Measurements from ENCODE around the gene ZBTB20. TPM values are rescaled to one million over a fixed set of nuclear protein-coding genes. Genes with fewer than 3 reads are reported as not detected.

The ZBTB20 gene
- total and polyA plus RNA-seq, 5 donors from 2014 or later: 10.1 to 58.2 (median 13.2) TPM

DNA sequence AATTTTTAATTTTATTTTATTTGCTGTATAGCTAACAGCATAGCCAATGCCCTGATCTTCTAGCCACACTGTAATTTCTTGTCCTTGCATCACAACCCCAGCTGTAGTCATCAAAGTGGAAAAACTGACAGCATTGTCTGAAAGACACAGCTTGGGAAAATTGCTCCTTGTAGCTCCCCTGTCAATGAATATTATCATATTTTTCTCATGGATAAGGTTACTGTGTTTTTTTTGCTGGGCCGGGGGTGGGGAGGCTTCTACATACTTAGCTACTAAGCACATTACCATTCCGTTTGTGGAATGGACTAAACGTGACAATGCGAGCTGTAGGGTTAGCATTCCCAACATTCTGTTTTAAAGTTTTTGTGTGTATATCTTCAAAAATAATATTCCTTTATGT lies 472.0 kb downstream of the ZBTB20 start:
- DNase-seq (no peak), ATAC-seq (ENCODE audit: low read depth in 2 of 2) (no peak)
- H3K27ac Mint-ChIP-seq: no peak overlapping the region
- no peak overlapping the region for H3K27ac ChIP-seq (ENCODE audit: insufficient read depth, low read length, poor library complexity, severe bottlenecking)
- H3K4me3 ChIP-seq (ENCODE audit: low read depth, low read length): no peak overlapping the region
- peaks cover 4% of the 10 kb centered on the region for H3K36me3 Mint-ChIP-seq
- H3K27me3 ChIP-seq (ENCODE audit: control insufficient read depth, insufficient read depth, low read length): no peaks in the 10 kb centered on the region
- H3K36me3 ChIP-seq (ENCODE audit: control insufficient read depth, insufficient read depth, low read length): no peaks in the 10 kb centered on the region
- H3K4me1 ChIP-seq (ENCODE audit: control insufficient read depth, insufficient read depth, low read length, poor library complexity, severe bottlenecking): no peaks in the 10 kb centered on the region
- peaks cover 0 to 5% (median 3%) of the 10 kb centered on the region in 7 donors for H3K9me3 Mint-ChIP-seq
- H3K27me3 Mint-ChIP-seq: no peaks in the 10 kb centered on the region
- peaks cover 0 to 3% (median 0%) of the 10 kb centered on the region in 4 donors for H3K4me1 Mint-ChIP-seq
- no peak overlapping the region for H3K4me3 Mint-ChIP-seq
- H3K9me3 ChIP-seq (ENCODE audit: control insufficient read depth in 2 of 2, low read length in 2 of 2): no peaks in the 10 kb centered on the region

DNA sequence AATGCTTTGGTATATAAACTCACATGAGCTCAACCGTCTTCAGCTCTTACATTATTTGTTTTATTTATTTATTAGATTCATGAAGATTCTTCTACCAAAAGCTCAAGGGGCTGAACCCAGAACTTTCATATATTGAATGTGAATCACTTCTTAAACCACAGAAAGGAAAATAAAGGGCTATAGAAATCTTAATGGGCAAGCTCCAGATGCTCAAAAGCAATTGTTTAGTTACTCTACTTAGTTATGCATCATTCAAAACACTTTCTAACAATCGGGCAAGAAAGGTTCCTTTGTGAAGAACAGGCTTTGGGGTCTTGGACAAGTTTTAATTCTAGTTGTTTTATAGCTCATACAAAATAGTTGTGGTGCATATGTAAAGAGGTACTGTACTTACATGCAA lies 473.1 kb downstream of the ZBTB20 start:
- Histone ChIP-seq H3K4me1 (ENCODE audit: control insufficient read depth, insufficient read depth, low read length, poor library complexity, severe bottlenecking) (no peaks in the 10 kb centered on the region), H3K9me3 (ENCODE audit: control insufficient read depth in 2 of 2, low read length in 2 of 2) (no peaks in the 10 kb centered on the region), H3K36me3 (ENCODE audit: control insufficient read depth, insufficient read depth, low read length) (no peaks in the 10 kb centered on the region), H3K4me3 (ENCODE audit: low read depth, low read length) (no peak overlapping the region), H3K27ac (ENCODE audit: insufficient read depth, low read length, poor library complexity, severe bottlenecking) (no peak overlapping the region), H3K27me3 (ENCODE audit: control insufficient read depth, insufficient read depth, low read length) (no peaks in the 10 kb centered on the region)
- Mint-ChIP-seq H3K27me3 (no peaks in the 10 kb centered on the region), H3K9me3 (peaks cover 0 to 1% (median 0%) of the 10 kb centered on the region in 7 donors), H3K4me3 (no peak overlapping the region), H3K4me1 (peaks cover 0 to 3% (median 0%) of the 10 kb centered on the region in 4 donors), H3K36me3 (peaks cover 4% of the 10 kb centered on the region), H3K27ac (no peak overlapping the region)
- DNase-seq: no peak
- ATAC-seq (ENCODE audit: low read depth in 2 of 2): no peak

DNA sequence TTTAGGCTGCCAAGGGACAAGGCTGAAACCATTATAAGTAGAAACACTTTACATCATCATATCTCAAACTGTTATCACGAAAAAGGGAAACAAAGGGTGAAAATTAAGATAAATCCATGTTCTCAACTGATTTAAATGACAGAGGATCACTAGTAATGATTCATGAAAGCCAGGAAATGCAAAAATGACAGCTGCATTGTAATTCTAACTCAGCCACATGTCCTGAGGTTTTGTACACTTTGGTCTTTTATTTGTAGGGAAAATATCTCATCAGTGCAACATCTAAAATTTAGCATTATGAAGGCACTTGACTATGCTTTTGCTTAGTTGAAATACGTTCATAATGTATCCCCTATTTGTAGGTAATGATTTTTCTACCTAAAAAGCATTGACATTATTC lies 473.6 kb downstream of the ZBTB20 start:
- no peak overlapping the region for H3K4me3 ChIP-seq (ENCODE audit: low read depth, low read length)
- no peaks in the 10 kb centered on the region for H3K27me3 Mint-ChIP-seq

DNA sequence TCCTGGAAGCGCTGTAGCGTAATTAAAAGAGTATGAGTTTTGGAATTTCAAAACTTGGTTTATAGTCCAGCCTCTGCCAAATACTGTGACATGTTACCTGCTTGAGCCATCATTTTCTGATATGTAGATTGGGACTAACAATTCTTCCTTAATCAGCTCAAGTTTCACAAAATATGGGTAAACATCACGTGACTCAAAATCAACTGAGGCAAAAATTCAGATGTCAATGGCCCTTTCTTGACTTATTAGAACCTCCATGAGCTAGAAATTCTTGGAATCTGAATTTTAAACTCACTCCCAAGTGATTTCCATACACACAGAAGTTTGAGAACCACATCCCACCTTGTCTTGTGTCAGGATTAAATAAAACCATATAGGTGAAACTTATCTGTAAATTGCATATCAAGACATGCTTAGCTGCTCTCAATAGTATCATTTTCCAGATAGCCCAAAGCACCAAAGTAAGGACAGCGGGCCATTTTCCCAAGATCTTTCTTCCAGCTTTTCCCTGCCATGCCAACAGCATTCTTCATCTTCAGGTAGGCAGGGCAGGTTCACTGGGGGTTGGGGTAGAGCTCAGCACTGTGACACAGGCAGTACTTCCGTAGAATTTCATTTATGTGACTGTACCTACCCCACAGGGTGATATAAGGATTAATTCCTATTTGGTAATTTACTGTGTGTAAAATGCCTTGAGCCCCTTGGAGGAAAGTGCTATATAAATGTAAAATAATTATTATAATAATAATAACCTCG lies 474.2 kb downstream of the ZBTB20 start:
- H3K4me3 ChIP-seq (ENCODE audit: low read depth, low read length): no peak overlapping the region
- no peaks in the 10 kb centered on the region for H3K36me3 ChIP-seq (ENCODE audit: control insufficient read depth, insufficient read depth, low read length)
- H3K9me3 ChIP-seq (ENCODE audit: control insufficient read depth in 2 of 2, low read length in 2 of 2): no peaks in the 10 kb centered on the region
- DNase-seq (no peak), ATAC-seq (ENCODE audit: low read depth in 2 of 2) (no peak)
- H3K36me3 Mint-ChIP-seq: peaks cover 4% of the 10 kb centered on the region
- no peak overlapping the region for H3K27ac Mint-ChIP-seq
- H3K27ac ChIP-seq (ENCODE audit: insufficient read depth, low read length, poor library complexity, severe bottlenecking): no peak overlapping the region
- no peaks in the 10 kb centered on the region for H3K9me3 Mint-ChIP-seq
- no peak overlapping the region for H3K4me3 Mint-ChIP-seq
- H3K4me1 Mint-ChIP-seq: peaks cover 0 to 3% (median 0%) of the 10 kb centered on the region in 4 donors
- H3K27me3 ChIP-seq (ENCODE audit: control insufficient read depth, insufficient read depth, low read length): no peaks in the 10 kb centered on the region
- H3K27me3 Mint-ChIP-seq: no peaks in the 10 kb centered on the region
- H3K4me1 ChIP-seq (ENCODE audit: control insufficient read depth, insufficient read depth, low read length, poor library complexity, severe bottlenecking): no peaks in the 10 kb centered on the region

More for the DNA sequence above, 473.6 kb downstream of the ZBTB20 start:
- H3K4me1 ChIP-seq (ENCODE audit: control insufficient read depth, insufficient read depth, low read length, poor library complexity, severe bottlenecking): no peaks in the 10 kb centered on the region
- DNase-seq (no peak), ATAC-seq (ENCODE audit: low read depth in 2 of 2) (no peak)
- no peaks in the 10 kb centered on the region for H3K36me3 ChIP-seq (ENCODE audit: control insufficient read depth, insufficient read depth, low read length)
- H3K27ac ChIP-seq (ENCODE audit: insufficient read depth, low read length, poor library complexity, severe bottlenecking): no peak overlapping the region
- Mint-ChIP-seq H3K4me1 (peaks cover 0 to 3% (median 0%) of the 10 kb centered on the region in 4 donors), H3K27ac (no peak overlapping the region), H3K36me3 (peaks cover 4% of the 10 kb centered on the region), H3K9me3 (no peaks in the 10 kb centered on the region), H3K4me3 (no peak overlapping the region)
- no peaks in the 10 kb centered on the region for H3K9me3 ChIP-seq (ENCODE audit: control insufficient read depth in 2 of 2, low read length in 2 of 2)
- no peaks in the 10 kb centered on the region for H3K27me3 ChIP-seq (ENCODE audit: control insufficient read depth, insufficient read depth, low read length)

DNA sequence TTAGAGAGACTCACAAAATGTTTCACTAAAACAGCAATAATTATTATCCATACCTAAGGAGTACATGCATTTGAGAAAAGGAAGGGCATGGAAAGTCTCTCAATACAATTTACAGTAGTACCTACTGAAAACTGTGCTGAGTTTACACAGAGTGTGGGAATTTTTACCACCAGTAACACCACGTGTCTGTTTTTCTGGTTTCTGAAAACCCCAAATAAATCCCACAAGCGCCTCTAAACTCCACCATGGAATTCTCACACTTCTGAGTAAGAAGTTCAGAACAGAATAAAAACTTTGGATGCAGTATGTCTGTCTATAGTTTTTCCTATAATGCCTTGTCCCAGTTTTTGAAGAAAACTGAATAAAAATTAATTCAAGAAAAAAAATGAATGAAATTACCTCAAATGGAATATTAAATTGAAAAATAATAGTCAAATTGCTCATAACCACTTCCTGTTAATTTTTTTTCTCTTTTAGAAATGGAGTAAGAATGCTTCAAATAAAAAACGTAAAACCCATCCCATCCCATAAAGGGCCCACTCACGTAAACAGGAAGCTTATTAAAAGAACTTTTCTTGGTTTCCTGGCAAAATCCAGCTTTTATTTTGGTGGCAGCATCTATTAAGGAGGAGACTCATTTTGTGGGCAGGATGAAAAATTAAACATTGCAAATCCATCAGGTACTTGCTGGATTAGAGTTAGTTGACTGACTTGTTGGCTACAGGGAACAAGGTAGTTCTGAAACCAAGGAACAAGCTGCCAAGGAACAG lies 475.2 kb downstream of the ZBTB20 start:
- Mint-ChIP-seq H3K27me3 (no peaks in the 10 kb centered on the region), H3K4me1 (peaks cover 0 to 3% (median 0%) of the 10 kb centered on the region in 4 donors), H3K27ac (peak overlapping the region in 1 of 3 donors; percentile 32), H3K9me3 (no peaks in the 10 kb centered on the region), H3K36me3 (peaks cover 4% of the 10 kb centered on the region), H3K4me3 (no peak overlapping the region)
- ATAC-seq (ENCODE audit: low read depth in 2 of 2): no peak
- H3K27ac ChIP-seq (ENCODE audit: insufficient read depth, low read length, poor library complexity, severe bottlenecking): no peak overlapping the region
- H3K9me3 ChIP-seq (ENCODE audit: control insufficient read depth in 2 of 2, low read length in 2 of 2): no peaks in the 10 kb centered on the region
- H3K4me1 ChIP-seq (ENCODE audit: control insufficient read depth, insufficient read depth, low read length, poor library complexity, severe bottlenecking): no peaks in the 10 kb centered on the region
- no peaks in the 10 kb centered on the region for H3K27me3 ChIP-seq (ENCODE audit: control insufficient read depth, insufficient read depth, low read length)
- H3K36me3 ChIP-seq (ENCODE audit: control insufficient read depth, insufficient read depth, low read length): no peaks in the 10 kb centered on the region
- DNase-seq: no peak
- H3K4me3 ChIP-seq (ENCODE audit: low read depth, low read length): no peak overlapping the region

DNA sequence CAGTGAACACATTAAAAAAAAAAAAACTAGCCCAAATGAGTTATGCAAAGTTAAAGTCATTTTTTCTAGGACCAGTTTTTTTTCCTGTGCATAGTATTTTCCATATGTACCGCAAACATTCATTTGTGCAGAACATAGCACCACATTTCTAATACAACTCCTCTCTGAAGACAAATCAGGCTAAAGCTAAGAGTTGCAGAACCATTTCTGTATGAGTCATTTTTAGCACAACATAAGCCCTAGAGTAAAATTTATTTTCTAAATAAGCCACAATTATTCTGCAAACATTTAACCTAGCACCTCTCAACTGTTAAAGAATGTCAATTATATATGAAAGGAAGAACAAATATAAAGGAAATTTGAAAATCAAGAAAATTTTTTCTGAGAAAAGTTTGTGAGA lies 477.5 kb downstream of the ZBTB20 start:
- Mint-ChIP-seq H3K9me3 (peaks cover 0 to 7% (median under 1%) of the 10 kb centered on the region in 7 donors), H3K27me3 (no peaks in the 10 kb centered on the region), H3K27ac (no peak overlapping the region), H3K4me3 (no peak overlapping the region), H3K36me3 (peaks cover 9% of the 10 kb centered on the region), H3K4me1 (peaks cover 0 to 3% (median 0%) of the 10 kb centered on the region in 4 donors)
- DNase-seq (no peak), ATAC-seq (ENCODE audit: low read depth in 2 of 2) (no peak)
- no peak overlapping the region for H3K4me3 ChIP-seq (ENCODE audit: low read depth, low read length)
- no peaks in the 10 kb centered on the region for H3K4me1 ChIP-seq (ENCODE audit: control insufficient read depth, insufficient read depth, low read length, poor library complexity, severe bottlenecking)
- no peaks in the 10 kb centered on the region for H3K27me3 ChIP-seq (ENCODE audit: control insufficient read depth, insufficient read depth, low read length)
- H3K9me3 ChIP-seq (ENCODE audit: control insufficient read depth in 2 of 2, low read length in 2 of 2): no peaks in the 10 kb centered on the region
- H3K36me3 ChIP-seq (ENCODE audit: control insufficient read depth, insufficient read depth, low read length): peaks cover 3% of the 10 kb centered on the region
- H3K27ac ChIP-seq (ENCODE audit: insufficient read depth, low read length, poor library complexity, severe bottlenecking): no peak overlapping the region

DNA sequence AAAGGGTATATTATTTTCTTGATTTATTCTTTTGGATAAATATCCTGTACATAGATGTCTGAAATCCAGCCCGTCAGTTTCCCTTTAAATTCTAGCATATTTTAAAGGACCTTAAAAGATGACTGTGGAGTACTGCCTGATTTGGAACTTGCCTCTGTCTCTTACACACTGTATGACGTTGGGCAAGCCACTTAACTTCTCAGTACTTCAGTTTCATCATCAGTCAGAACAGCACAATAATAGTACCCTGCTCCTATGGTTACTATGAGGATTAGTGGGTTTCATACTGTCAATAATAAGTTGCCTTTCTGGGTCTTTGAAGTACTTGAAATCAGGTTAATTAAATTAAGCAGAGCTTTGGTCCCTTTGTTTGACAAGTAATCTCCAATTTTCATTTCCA lies 479.0 kb downstream of the ZBTB20 start:
- H3K27ac Mint-ChIP-seq: no peak overlapping the region
- H3K27me3 Mint-ChIP-seq: no peaks in the 10 kb centered on the region
- H3K4me1 ChIP-seq (ENCODE audit: control insufficient read depth, insufficient read depth, low read length, poor library complexity, severe bottlenecking): no peaks in the 10 kb centered on the region
- DNase-seq (no peak), ATAC-seq (ENCODE audit: low read depth in 2 of 2) (no peak)
- H3K9me3 Mint-ChIP-seq: peaks cover 0 to 9% (median 6%) of the 10 kb centered on the region in 7 donors
- H3K27me3 ChIP-seq (ENCODE audit: control insufficient read depth, insufficient read depth, low read length): no peaks in the 10 kb centered on the region
- peaks cover 0 to 2% of the 10 kb centered on the region in 2 experiments for H3K9me3 ChIP-seq (ENCODE audit: control insufficient read depth in 2 of 2, low read length in 2 of 2)
- no peak overlapping the region for H3K4me3 ChIP-seq (ENCODE audit: low read depth, low read length)
- peaks cover 0 to 3% (median 0%) of the 10 kb centered on the region in 4 donors for H3K4me1 Mint-ChIP-seq
- no peak overlapping the region for H3K27ac ChIP-seq (ENCODE audit: insufficient read depth, low read length, poor library complexity, severe bottlenecking)
- H3K4me3 Mint-ChIP-seq: no peak overlapping the region
- H3K36me3 Mint-ChIP-seq: peaks cover 18% of the 10 kb centered on the region
- H3K36me3 ChIP-seq (ENCODE audit: control insufficient read depth, insufficient read depth, low read length): peaks cover 3% of the 10 kb centered on the region

Measured in CD4-positive, CD25-positive, alpha-beta regulatory T cell (primary cell).